ENCODE measurements around the gene PNMA5.

GRCh38 chrX:152943826-152944225, 50.1 kb downstream of the PNMA5 start:
- no peak for TF ChIP-seq EGR1 (IDR thresholded peaks at IDR 0.05; ENCODE audit: borderline replicate concordance, low read depth, low read length)
- TF ChIP-seq MAX (IDR thresholded peaks at IDR 0.05) = no peak
- no peak for TF ChIP-seq CTCF (IDR thresholded peaks at IDR 0.05; ENCODE audit: control extremely low read depth in 1 of 3, insufficient read depth in 1 of 3, low read depth in 1 of 3, low read length in 3 of 3)
- no peak for TF ChIP-seq POLR2A (IDR thresholded peaks at IDR 0.05; ENCODE audit: control extremely low read depth in 1 of 2, low read depth in 2 of 2, low read length in 2 of 2)
- no peak for TF ChIP-seq RAD21 (IDR thresholded peaks at IDR 0.05 in 1 of 2, conservative IDR thresholded peaks at IDR 0.05 in 1 of 2; ENCODE audit: low read depth in 2 of 2, low read length in 2 of 2)
- TF ChIP-seq POLR2AphosphoS5 (IDR thresholded peaks at IDR 0.05; ENCODE audit: low read depth, low read length) = no peak
- no peak for TF ChIP-seq GABPA (IDR thresholded peaks at IDR 0.05; ENCODE audit: borderline replicate concordance, insufficient read depth, low read length)
- TF ChIP-seq TCF12 (IDR thresholded peaks at IDR 0.05; ENCODE audit: low read depth, low read length) = no peak
